Measurements from ENCODE around the gene SH3PXD2A.
"Not testable (repeated sequence)": the region's sequence is repeated elsewhere in the genome, so short reads cannot be mapped to it uniquely, and the experiment has no call there.

Gene SH3PXD2A

DNA sequence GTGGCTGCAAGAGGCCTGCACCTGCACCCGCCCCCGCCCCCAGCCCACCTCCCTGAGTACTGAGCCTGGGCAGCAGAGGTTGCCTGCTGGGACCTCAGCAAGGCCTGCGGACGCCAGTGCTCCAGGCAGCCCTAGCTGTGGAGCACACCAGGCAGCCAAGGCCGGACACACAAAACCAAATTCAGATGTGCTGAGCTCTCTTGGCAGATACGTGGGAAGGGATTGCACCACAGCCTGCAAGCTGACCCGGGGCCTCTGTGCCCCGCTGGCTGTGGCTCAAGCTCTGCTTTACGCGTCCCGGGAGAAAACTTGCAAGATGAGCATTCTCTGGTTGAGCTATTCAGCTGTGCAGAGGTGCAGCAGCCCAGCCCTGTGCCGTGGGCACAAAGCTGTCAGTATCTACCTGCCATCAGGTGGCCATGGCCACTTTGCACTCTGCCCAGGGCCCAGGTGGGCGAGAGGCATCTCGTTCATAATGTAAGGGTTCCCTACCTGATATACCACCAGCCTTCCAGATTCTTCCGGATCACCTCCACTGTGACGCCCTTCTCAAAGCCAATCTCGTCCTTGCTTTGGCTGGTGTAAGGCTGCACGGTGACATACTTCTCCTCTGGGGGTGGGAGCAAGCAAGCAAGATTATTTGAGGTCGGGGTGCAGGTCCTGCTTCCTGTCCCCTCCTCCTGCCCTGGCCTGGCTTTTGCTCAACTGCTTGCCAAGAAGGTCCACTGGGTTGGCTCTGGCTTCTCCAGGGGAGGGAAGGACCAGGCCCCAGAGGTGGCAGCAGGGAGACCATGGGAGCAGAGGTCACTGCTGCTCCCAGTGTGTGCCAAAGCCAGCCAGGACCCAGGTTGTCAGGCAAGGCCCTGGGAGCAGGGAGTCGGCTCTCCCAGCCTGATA, 238.4 kb downstream of the SH3PXD2A start:
- peak; percentile 43 to 54 (median 44) for DNase-seq

DNA sequence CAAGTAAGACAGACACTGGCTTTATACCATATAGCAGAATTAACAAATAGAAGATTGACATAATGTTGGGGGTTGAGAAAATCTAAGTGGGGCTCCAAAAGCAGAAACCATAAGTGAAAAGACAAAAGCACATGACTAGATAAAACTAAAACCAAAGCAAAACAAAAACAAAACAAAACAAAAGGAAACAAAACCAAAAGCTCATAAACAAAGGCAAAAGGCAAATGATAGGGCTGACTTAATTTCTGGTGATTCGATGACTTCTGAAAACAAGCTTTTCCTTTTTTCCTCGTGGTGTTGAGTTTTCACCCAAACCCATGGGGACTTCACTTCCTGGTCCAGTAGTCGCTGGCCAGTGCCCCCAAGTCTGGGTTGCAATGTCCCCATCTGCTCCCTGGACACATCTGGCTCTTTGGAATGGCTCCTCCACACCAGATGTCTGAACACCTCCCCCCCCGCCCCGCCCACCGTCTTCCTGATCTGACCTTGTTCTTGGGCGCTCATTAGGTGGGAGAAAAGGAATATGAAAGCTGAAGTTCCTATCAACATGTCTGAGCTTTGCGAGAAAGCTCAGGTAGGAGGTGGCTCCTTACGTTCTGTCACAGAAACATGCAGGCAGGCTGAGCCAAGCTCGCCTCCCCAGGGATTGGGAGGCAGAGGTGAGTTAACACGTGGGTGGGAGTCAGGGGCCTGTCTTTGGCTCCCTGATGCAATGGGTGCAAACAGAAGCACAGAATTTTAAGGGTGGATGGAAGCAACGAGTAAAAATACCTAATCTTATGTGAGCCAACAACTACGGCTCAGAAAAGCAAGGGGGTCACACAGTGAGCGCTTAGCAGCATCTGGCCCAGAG, 240.8 kb downstream of the SH3PXD2A start:
- peak; percentile 6 to 51 (median 22) for DNase-seq

DNA sequence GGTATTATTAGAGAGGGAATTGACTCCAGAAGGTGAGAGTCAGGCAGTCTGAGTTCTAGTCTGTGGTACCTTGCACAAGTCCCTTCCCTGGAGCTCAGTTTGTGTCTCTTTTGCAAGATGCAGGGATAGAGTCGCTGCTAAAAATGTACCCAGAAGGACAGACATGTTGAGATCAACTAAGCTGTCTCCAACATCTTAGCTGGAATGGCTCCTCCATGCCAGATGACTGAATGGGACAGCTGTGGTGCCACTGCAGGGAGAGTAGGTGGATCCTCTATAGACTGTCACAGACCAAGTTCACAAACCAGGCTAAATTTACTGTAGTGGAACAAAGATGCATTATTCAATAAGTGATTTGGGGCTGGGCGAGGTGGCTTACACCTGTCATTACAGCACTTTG, 241.8 kb downstream of the SH3PXD2A start:
- DNase-seq, result no peak

DNA sequence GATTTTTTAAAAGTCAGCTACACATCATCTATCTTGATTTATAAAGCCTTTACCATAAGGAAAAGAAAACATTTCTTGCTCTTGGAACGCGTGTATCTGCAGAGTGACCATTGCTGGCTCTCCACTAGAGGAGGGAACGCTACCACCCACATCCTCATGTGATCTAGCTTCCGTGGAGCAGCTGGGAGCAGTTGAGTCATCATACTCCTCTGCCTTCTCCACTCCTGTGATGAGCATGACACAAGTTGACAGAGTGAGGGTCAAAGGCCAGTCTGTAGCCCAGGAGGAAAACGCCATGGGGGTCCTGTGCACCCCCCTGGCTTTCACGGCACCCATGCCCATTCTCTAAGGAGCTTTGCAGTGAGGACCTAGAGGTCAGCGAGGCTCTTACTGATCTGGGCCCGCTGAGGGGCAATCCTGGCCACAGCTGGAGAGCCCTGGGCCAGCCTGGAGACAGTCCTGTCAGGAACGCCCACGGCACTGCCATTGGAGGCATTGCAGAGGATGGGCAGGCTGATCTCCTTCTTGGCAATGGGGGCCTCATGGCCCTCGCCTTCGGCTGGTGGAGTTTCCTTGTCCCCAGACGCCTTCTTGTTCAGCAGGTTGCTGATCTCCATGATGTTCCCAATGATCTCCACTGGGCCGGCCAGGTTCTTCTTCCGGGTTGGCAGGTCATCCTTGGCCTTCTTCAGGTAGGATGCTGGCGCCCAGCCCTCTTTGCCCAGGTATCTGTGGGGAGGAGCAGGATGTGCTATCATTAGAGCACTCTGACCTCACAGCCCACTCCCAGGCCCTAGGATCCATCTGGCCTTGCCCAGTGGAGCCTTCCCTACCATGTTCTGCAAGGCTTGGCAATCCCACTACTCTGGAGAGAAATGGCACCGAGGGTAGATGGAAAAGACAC, 242.7 kb downstream of the SH3PXD2A start:
- DNase-seq, result peak; percentile 85 to 89 (median 88)

DNA sequence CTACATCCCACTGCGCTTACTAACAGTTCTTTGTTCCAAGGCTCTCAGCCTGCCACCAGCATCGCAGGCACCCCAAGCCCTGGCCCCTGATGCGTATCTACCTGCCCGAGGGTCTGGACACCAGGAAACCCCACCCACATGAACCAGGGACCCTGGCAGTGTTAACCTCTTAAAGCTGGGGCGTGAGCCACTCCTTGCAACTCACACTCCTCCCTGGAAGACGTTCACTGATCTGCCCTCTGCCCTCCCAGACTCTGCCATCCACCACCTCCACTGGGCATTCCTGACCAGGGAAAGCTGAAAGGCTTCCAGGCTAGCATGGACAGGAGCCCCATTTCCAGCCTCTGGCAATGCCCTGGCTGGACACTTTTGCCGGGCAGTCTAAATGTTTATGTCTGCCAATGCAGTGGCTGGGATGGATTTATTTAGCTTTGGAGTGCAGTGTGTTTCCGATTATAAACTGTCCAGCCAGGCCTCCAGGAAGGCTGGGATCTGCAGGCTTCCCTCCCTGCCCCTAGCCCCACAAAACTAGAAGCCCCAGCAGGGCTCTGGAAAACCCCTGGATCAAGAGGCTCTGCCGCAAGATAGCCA, 244.4 kb downstream of the SH3PXD2A start:
- DNase-seq, result no peak

DNA sequence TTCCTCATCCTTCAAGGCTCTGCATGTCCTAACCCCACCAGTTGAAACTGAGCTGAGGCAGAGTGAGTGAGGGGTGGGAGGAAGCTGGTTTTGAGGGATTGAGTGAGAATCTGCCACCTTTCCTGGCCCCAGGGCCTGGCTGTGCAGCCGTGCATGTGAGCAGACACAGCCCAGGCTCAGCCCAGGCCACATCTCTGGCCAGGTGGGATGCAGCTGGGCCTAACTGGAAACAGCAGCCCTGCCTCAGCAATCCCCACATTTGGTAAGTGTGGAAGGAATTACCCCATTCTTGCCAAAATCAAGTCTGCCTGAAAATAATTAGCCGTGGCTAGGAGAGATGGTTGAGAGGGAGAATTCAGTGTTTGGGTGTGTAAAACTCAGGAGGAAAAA, 245.3 kb downstream of the SH3PXD2A start:
- DNase-seq, result no peak

DNA sequence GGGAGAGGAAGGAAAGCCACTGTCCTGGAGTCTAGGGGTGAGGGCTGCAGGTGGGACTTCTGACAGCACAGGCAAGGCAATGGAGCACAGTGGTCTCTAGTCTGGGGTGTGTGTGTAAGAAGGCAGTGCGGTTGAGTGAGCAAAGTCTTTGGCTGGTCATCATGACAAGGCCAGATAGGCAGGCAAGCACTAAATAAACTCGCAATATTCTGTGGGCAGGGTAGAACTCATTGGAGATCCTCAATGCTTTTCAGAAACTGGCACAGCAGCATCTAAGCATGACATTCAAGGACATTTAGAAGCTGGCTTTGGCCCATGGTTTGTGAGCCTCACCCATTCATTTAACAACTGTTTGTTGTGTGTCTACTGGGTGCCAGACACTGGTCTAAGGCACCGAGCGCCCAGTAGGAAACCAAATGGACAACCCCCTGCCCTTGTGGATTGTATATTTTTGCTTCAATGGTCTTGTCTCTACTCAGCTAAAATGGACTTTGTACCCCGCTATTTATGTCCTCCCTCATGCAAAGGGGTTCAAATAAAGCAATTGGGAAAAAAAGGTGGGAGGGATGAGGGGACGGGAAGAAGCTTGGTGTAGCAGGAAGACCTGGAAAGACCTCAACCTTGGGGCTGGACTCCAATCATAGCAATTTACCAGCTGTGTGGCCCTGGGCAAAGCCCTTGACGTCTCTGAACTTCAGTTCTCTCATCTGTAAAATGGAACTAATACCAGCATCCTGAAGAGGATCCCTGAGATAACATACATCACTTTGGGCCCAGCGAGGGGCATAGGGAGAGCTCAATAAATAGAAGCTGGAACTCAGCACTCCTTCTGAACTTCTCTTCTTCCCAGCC, 245.9 kb downstream of the SH3PXD2A start:
- no peak for DNase-seq

DNA sequence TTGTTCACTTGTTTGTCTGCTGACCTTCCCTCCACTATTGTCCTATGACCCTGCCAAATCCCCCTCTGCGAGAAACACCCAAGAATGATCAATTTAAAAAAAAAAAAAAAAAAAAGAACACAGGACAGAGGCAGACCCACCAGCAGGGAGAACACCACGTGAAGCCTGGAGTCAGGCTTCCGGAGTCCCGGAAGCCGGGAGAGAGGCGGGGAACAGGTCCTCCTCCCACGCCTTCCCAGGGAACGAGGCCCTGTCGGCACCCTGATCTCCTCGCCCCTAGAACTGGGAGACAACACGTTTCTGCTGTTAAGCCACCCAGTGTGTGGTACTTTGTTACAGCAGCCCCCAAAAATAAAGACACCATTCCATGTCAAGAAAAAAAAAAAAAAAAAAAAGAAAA, 247.3 kb downstream of the SH3PXD2A start:
- DNase-seq, result not testable (repeated sequence)

DNA sequence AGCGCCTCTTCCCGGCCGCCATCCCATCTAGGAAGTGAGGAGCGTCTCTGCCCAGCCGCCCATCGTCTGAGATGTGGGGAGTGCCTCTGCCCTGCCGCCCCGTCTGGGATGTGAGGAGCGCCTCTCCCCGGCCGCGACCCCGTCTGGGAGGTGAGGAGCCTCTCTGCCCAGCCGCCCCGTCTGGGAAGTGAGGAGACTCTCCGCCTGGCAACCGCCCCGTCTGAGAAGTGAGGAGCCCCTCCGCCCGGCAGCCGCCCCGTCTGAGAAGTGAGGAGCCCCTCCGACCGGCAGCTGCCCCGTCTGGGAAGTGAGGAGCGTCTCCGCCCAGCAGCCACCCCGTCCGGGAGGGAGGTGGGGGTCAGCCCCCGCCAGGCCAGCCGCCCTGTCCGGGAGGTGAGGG, 248.3 kb downstream of the SH3PXD2A start:
- DNase-seq, result not testable (repeated sequence)

DNA sequence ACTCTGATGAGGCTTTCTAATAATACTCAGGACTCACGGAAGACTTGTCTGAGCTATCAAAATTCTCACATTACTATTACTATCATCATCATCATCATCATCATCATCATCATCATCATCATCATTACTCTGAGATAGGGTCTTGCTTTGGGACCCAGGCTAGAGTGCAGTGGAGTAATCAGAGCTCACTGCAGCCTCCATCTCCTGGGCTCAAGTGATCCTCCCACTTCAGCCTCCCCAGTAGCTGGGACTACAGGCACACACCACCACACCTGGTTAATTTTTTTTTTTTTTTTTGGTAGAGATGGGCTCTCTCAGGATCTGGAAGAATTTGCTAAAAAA, 249.3 kb downstream of the SH3PXD2A start:
- DNase-seq, result not testable (repeated sequence)

DNA sequence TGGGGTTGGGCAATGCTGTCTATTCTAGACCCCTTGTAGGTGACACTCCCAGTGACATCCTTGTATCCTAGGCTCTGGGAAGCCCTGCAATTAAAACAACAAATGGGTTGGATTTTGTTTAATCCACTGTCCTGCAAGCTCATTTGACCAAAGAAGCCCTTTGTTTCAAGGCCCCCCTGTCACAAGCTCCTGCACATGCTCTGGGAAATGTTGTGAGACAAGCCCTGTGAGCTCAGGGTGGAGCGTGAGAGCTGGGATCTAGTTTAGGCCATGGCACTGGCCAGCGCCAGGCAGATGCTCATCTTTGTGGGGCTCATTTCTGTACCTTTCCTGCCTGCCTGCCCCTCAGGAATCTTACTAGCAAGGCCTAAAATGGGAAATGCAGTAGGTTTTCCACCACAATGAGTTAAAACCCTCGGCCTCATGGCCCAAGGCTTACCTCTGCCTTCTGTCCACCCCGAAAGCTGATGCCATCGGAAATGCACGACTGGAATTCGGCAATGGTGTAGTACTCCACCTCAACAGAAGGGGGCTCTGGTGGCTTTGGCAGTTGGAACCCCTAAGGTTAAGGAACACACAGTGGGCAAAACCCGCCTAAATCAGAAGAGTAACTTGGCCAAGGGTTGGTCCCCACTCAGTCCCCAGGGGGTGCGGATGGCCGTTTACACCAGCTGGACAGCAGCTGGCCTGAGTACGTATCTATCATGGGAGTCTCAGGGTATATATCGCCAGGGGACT, 249.8 kb downstream of the SH3PXD2A start:
- DNase-seq, result peak; percentile 66 to 70 (median 67)

DNA sequence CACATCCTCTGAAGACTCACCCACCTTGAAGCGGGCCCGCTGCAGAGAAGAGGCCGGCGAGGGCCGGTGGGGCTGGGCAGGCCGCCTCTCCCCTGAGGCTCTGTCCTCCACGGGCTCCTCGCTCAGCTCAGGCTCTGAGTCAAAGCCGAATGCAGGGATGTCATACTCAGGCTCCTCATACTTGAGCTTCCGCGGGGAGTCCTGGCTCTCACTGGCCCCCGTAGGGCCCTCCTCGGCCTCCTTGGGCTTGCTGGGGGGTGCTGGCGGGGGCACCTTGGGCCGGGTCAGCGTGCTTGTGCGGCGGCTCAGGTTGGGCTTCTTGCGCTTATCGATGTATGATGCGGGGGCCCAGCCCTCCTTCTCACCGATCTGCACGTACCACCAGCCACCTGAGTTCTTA, 252.0 kb downstream of the SH3PXD2A start:
- DNase-seq, result no peak

DNA sequence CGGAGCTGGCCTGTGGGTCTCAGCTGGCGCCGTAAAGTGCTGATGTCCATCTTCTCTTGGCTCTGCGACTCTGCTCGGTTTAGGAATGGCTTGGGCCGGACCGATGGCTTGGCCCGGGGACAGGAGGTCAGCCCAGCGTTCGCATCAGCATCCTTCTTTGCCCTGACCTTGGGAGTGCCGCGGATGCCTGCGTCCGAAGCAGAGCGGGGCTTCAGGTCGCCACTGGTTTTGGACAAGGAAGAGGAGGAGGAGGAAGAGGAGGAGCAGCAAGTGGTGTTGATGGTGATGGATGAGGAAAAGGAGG, 252.6 kb downstream of the SH3PXD2A start:
- no peak for DNase-seq

DNA sequence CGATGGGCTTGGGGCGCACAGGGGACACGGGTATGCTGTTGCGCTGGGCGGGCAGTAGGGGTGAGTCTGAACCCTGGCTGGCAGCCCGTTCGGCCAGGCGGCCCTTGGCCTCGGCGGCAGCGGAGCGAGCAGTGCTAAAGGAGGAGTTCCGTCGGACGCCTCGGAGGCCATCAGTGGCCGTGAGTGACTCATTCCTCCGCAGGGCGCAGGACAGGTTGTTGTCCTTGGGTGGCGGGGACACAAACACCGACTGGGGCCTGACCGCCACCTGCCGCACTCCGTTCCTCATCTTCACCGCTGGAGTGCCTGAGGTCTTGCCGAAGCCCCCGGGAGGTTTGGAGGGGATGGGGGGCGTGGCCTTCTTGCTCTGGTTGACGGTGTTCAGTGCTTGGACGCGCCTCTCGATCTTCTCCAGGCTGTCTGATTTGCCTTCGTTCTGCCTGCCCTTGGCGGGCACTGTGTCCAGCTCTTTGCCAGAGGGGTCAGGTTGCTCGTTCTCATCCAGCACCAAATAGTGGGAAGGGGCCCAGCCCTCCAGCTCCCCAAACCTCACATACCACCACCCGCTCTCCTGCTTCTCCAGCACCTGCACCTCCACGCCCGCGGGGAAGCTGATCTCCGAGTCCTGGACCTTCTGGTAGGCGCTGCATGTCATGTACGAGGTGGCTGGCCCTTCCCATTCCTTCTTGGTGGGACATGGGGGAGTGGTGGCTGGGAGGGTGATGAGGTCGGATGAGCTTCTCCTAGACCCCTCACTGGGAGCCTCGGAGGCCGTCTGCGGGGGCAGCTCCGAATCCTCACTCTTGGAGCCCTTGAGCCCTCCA, 253.1 kb downstream of the SH3PXD2A start:
- no peak for DNase-seq

DNA sequence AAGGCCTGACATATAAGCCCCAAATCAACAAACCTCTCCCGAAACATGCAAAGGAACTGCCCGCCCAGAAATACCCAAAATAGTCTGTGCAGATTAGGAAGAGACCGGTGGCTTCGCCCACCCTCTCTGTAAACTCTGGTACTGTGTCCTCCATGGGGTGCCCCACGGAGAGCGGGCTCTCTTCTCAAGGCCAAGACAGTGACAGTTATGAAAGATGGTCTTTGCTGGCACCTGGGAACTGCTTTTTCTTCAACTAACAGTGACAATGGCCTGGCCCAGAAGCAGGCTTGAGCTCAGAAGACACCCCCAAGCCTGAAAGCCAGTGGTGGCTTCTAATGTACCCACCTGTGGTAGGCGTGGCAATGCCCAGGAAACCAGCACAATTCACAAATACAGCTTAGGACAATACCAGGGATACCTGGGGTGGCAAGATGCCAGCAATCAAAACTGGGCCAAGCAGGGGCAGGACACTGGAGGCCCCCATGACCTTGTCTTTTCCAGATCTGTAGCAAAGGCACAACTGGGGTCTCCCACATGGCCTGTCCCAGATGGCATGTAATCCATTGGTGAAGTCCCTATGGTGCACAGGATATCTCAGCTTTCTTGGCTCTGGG, 254.3 kb downstream of the SH3PXD2A start:
- DNase-seq, result no peak

DNA sequence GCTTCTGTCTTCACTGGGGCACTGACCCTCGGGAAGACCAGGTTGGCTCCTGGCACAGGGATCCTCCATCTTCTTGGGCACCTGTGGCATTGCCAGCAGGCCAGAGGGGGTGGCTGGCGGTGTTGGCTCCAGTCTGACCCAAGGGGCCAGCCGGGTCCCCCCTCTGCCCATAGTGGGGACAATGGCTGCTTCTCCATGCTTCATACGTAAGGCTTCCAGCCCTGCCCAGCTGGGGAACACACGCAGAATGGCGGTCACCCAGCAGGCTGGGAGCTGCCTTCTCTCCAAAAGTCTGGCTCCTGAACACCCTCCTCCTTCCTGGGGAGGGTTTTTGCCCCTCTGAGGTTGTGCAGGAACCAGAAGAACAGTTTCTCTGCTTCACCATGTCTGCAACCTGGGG, 255.1 kb downstream of the SH3PXD2A start:
- no peak for DNase-seq

DNA sequence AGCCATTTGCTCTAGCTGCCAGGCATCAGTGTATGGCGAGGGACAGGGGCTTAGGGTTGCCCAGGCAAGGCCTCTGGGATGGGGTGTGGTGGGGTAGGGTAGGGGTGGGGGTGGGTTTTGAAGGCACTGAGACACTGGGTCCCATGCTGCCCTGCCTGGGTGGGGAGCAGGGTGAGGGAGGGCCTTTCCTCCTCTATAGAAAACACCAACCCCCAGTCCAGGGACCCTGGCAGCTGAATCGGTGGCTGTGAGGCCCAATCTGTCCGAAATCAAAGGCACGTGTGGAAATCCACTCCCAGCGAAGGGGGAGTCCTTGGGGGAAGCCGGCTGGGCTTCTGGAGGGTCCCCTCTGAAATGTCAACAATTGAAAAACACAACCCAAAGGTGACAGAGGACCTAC, 255.5 kb downstream of the SH3PXD2A start:
- DNase-seq, result no peak

DNA sequence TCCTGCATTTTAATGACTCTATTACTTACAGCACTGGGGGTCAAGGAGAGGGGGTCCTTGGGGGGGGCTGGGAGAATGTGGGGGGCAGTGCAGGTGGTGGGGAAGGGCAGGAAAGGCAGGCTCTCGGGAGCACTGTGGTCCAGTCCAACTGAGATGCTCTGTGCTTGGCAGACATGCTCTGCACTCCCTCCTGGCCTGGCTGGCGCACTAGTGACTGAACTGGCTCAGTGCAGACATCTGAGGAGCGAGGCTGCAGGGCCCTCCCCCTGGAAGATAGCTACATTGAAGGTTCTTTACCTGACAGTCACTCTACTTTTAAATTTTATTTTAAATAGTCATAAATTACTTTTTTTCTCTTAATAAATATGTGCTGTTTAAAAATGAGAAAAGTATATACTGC, 256.2 kb downstream of the SH3PXD2A start:
- DNase-seq, result no peak

DNA sequence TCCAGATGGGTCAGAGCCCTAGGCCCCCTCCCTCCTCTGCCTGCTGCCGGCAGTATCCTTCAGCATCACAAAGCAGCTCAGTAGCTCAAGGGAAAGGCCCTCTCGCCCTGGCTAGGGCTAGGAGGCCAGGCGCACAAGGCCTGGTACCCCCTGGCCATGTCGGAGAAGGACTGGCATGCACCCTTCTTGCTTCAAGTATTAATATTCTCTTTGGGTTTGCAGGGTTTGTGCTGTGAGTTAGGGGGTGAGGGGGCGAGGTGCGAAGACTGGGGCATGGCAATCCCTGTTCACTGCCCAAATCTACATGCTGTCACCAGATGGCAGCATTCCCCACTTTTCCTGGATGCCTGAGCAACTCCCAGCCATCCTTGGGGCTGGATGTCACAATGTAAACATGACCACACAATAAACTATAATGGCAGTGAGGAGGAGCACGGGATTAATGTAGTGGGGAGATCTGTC, 256.7 kb downstream of the SH3PXD2A start:
- DNase-seq, result peak; percentile 45 to 63 (median 61)
